ENCODE results near the gene NUDCD3. TPM values are rescaled to one million over a fixed set of nuclear protein-coding genes. Genes with fewer than 3 reads are reported as not detected.

The NUDCD3 gene
- total RNA-seq, 1 experiment from 2014 or later: 82.3 TPM

GRCh38 chr7:44517175-44517574 lies 26.7 kb upstream of the NUDCD3 start:
- Histone ChIP-seq H3F3A (ENCODE audit: low read length, unreplicated experiment) (no peaks in the 10 kb centered on the region), H3K9me2 (replicated peaks; ENCODE audit: low read length) (no peaks in the 10 kb centered on the region), H3K27ac (ENCODE audit: low read length) (no peak overlapping the region), H3K36me3 (ENCODE audit: low read depth, low read length) (no peaks in the 10 kb centered on the region), H3K9me3 (ENCODE audit: low read length) (no peaks in the 10 kb centered on the region), H3K4me1 (ENCODE audit: insufficient read depth, low read length) (no peaks in the 10 kb centered on the region), H3K4me3 (ENCODE audit: low read length) (no peak overlapping the region), H3K9ac (ENCODE audit: low read length) (no peak overlapping the region), H4K20me1 (ENCODE audit: low read length) (no peaks in the 10 kb centered on the region), H3K4me2 (ENCODE audit: low read length) (no peak overlapping the region), H3K79me2 (ENCODE audit: low read length) (no peaks in the 10 kb centered on the region), H2AFZ (ENCODE audit: low read length) (no peak overlapping the region), H3K27me3 (ENCODE audit: low read length) (no peaks in the 10 kb centered on the region)
- intact Hi-C loops (cut with micrococcal nuclease): no loop called here
- DNase-seq (no peak), ATAC-seq (no peak)
- no peak for TF ChIP-seq CTCF (conservative IDR thresholded peaks at IDR 0.05; ENCODE audit: low read depth, low read length)
- no peak for TF ChIP-seq EZH2phosphoT487 (IDR thresholded peaks at IDR 0.05; ENCODE audit: borderline replicate concordance, low read length)
- no peak for TF ChIP-seq EZH2 (IDR thresholded peaks at IDR 0.05; ENCODE audit: low read length, unreplicated experiment)
- ChIA-PET POLR2A (ENCODE audit: unreplicated experiment) (no interaction called here), CTCF (no interaction called here)
- BruUV-seq (replicated peaks): no TSS peak

GRCh38 chr7:44515590-44516268 lies 25.3 kb upstream of the NUDCD3 start:
- Histone ChIP-seq H3K9me2 (replicated peaks; ENCODE audit: low read length) (no peaks in the 10 kb centered on the region), H3K9ac (ENCODE audit: low read length) (no peak overlapping the region), H3K9me3 (ENCODE audit: low read length) (no peaks in the 10 kb centered on the region), H3K27ac (ENCODE audit: low read length) (no peak overlapping the region), H4K20me1 (ENCODE audit: low read length) (no peaks in the 10 kb centered on the region), H3F3A (ENCODE audit: low read length, unreplicated experiment) (no peaks in the 10 kb centered on the region), H3K27me3 (ENCODE audit: low read length) (no peaks in the 10 kb centered on the region), H3K4me2 (ENCODE audit: low read length) (no peak overlapping the region), H3K36me3 (ENCODE audit: low read depth, low read length) (no peaks in the 10 kb centered on the region), H3K4me3 (ENCODE audit: low read length) (no peak overlapping the region), H3K79me2 (ENCODE audit: low read length) (no peaks in the 10 kb centered on the region), H3K4me1 (ENCODE audit: insufficient read depth, low read length) (no peaks in the 10 kb centered on the region), H2AFZ (ENCODE audit: low read length) (no peak overlapping the region)
- POLR2A ChIA-PET (ENCODE audit: unreplicated experiment): no interaction called here
- no TSS peak for BruUV-seq (replicated peaks)
- ATAC-seq (no peak; the same call in 1 of the 2 replicates), DNase-seq (no peak)
- TF ChIP-seq CTCF (conservative IDR thresholded peaks at IDR 0.05; ENCODE audit: low read depth, low read length): no peak
- no peak for TF ChIP-seq EZH2 (IDR thresholded peaks at IDR 0.05; ENCODE audit: low read length, unreplicated experiment)
- CTCF ChIA-PET: no interaction called here
- intact Hi-C loops (cut with micrococcal nuclease): no loop called here

GRCh38 chr7:44512736-44513135 lies 22.3 kb upstream of the NUDCD3 start:
- no peak overlapping the region for H2AFZ ChIP-seq (ENCODE audit: low read length)
- H3K9me3 ChIP-seq (ENCODE audit: low read length): no peaks in the 10 kb centered on the region
- CTCF ChIA-PET: no interaction called here
- H3F3A ChIP-seq (ENCODE audit: low read length, unreplicated experiment): no peaks in the 10 kb centered on the region
- no peaks in the 10 kb centered on the region for H3K36me3 ChIP-seq (ENCODE audit: low read depth, low read length)
- no peak overlapping the region for H3K27ac ChIP-seq (ENCODE audit: low read length)
- no peaks in the 10 kb centered on the region for H3K27me3 ChIP-seq (ENCODE audit: low read length)
- no peak for DNase-seq
- intact Hi-C loops (cut with micrococcal nuclease): no loop called here
- H3K9me2 ChIP-seq (replicated peaks; ENCODE audit: low read length): no peaks in the 10 kb centered on the region
- no peak overlapping the region for H3K9ac ChIP-seq (ENCODE audit: low read length)
- no peak overlapping the region for H3K4me3 ChIP-seq (ENCODE audit: low read length)
- POLR2A ChIA-PET (ENCODE audit: unreplicated experiment): no interaction called here
- TF ChIP-seq CTCF (conservative IDR thresholded peaks at IDR 0.05; ENCODE audit: low read depth, low read length) (no peak), EZH2 (IDR thresholded peaks at IDR 0.05; ENCODE audit: low read length, unreplicated experiment) (no peak), EZH2phosphoT487 (IDR thresholded peaks at IDR 0.05; ENCODE audit: borderline replicate concordance, low read length) (no peak)
- no peaks in the 10 kb centered on the region for H3K4me1 ChIP-seq (ENCODE audit: insufficient read depth, low read length)
- no TSS peak for BruUV-seq (replicated peaks)
- no peaks in the 10 kb centered on the region for H4K20me1 ChIP-seq (ENCODE audit: low read length)
- no peak for ATAC-seq
- no peaks in the 10 kb centered on the region for H3K79me2 ChIP-seq (ENCODE audit: low read length)
- H3K4me2 ChIP-seq (ENCODE audit: low read length): no peak overlapping the region

All from PC-3 (cell line).